Spleen (tissue), 11 donors: Measurements from ENCODE around the gene C10orf62. TPM values are rescaled to one million over a fixed set of nuclear protein-coding genes. Genes with fewer than 3 reads are reported as not detected.

Experiments
- DNase-seq: peaks from one replicate; pipeline ENCODE4 v3.0.0-alpha.2; 2020
- H3K27ac ChIP-seq, 8 donors: fragments of 200-600 bp; sonication (generic) in 7 of 8; 1 replicate in 4 of 8; 2 replicates in 4 of 8; pipeline versions ENCODE4 v1.5.0 to v1.8.0; 2016 to 2021; ENCODE audit warnings: inconsistent platforms in 4 of 8, mild to moderate bottlenecking in 4 of 8, moderate library complexity in 1 of 8
- H3K27me3 ChIP-seq, 7 donors: fragments of 200-600 bp; sonication (generic) in 6 of 7; replicated peaks in 1 of 7; 1 replicate in 4 of 7; 2 replicates in 3 of 7; pipeline versions ENCODE4 v1.5.0 to v1.8.0; 2016 to 2021; ENCODE audit warnings: inconsistent platforms in 3 of 7, mild to moderate bottlenecking in 1 of 7
- H3K36me3 ChIP-seq, 6 donors: fragments of 200-600 bp; sonication (generic) in 5 of 6; 1 replicate in 4 of 6; 2 replicates in 2 of 6; pipeline versions ENCODE4 v1.5.0 to v1.8.0; 2016 to 2021; ENCODE audit warnings: inconsistent platforms in 2 of 6
- H3K4me1 ChIP-seq, 6 donors: fragments of 200-600 bp; sonication (generic) in 5 of 6; 1 replicate in 3 of 6; 2 replicates in 3 of 6; pipeline versions ENCODE4 v1.5.0 to v1.8.0; 2016 to 2021; ENCODE audit warnings: inconsistent platforms in 3 of 6
- H3K4me3 ChIP-seq, 8 donors: fragments of 200-600 bp; sonication (generic) in 7 of 8; 1 replicate in 4 of 8; 2 replicates in 4 of 8; pipeline versions ENCODE4 v1.5.0 to v1.8.0; 2016 to 2021; ENCODE audit warnings: inconsistent platforms in 4 of 8, mild to moderate bottlenecking in 4 of 8, moderate library complexity in 2 of 8
- H3K9me3 ChIP-seq, 8 donors: fragments of 200-600 bp; sonication (generic) in 7 of 8; 1 replicate in 4 of 8; 2 replicates in 4 of 8; pipeline versions ENCODE4 v1.5.0 to v1.8.0; 2016 to 2021; ENCODE audit warnings: inconsistent platforms in 4 of 8
- POLR2A ChIP-seq, 3 donors: fragments of 450-650 bp; IDR thresholded peaks; one replicate each; pipeline ENCODE4 v1.5.1; 2017; ENCODE audit warnings: antibody characterized with exemption in 3 of 3, mild to moderate bottlenecking in 1 of 3
- POLR2AphosphoS5 ChIP-seq, 3 donors: sonication (generic); formaldehyde crosslinking; IDR thresholded peaks; one replicate each; pipeline ENCODE4 v1.5.1; 2017; ENCODE audit warnings: antibody characterized with exemption in 3 of 3
- WGBS, 5 donors: extraction: QIAGEN DNeasy Blood & Tissue Kit in 3 of 5; methylation state at CpG; one replicate each; pipeline versions ENCODE4 v1.1.5 to v1.1.7; 2013 to 2018; 5-methylcytosine and 5-hydroxymethylcytosine counted together
- intact Hi-C: fragments of 100-400 bp; cut with DNase I; formaldehyde crosslinking; loops from one replicate; pipeline ENCODE4 v1.15.0; 2023; ENCODE audit warnings: low total_unique reads
- polyA plus RNA-seq, 3 donors: library from polyadenylated mRNA; stranded (reverse); fragments of 200-250 nt; gene quantifications; one replicate each; pipeline ENCODE4 v1.2.1, GENCODE V29; 2013
- total RNA-seq, 7 donors: library from RNA; depleted of rRNA in 3 of 7; stranded (reverse); fragments of >200 nt in 3 of 7; fragmentation: NEBNext Ultra II Directional in 4 of 7; extraction: Animal tissue kit (Norgen Biotek cat#: 25700) in 4 of 7; gene quantifications; one replicate each; pipeline versions ENCODE4 v1.1.0 to v1.2.1, GENCODE V29; 2016 to 2021
- TF ChIP-seq, protein P1 (sequence below), 11 experiments: fragments of 200-600 bp in 7 of 11; fragments of 450-650 bp in 4 of 11; sonication (generic) in 4 of 11; IDR thresholded peaks in 8 of 11; conservative IDR thresholded peaks in 3 of 11; 1 replicate in 7 of 11; 2 replicates in 4 of 11; pipeline versions ENCODE4 v1.4.0 to v1.8.0; 2016 to 2021; ENCODE audit warnings: antibody characterized with exemption in 11 of 11, inconsistent platforms in 4 of 11, mild to moderate bottlenecking in 1 of 11
- donor health status: healthy with polysubstance abuse.
- donor health status: DM: no; HTN: no; CAD: no; lungs with moderate emphysema.
- donor health status: DM: no; HTN: no; CAD: no.
- donor health status: Bipolar disorder and iron deficiency.
- donor health status: healthy.
- donor health status: DM: no; HTN: no; CAD: no.
- donor health status: DM: yes; HTN: yes; CAD: no.

The C10orf62 gene
- total and polyA plus RNA-seq, 10 donors = not detected

DNA sequence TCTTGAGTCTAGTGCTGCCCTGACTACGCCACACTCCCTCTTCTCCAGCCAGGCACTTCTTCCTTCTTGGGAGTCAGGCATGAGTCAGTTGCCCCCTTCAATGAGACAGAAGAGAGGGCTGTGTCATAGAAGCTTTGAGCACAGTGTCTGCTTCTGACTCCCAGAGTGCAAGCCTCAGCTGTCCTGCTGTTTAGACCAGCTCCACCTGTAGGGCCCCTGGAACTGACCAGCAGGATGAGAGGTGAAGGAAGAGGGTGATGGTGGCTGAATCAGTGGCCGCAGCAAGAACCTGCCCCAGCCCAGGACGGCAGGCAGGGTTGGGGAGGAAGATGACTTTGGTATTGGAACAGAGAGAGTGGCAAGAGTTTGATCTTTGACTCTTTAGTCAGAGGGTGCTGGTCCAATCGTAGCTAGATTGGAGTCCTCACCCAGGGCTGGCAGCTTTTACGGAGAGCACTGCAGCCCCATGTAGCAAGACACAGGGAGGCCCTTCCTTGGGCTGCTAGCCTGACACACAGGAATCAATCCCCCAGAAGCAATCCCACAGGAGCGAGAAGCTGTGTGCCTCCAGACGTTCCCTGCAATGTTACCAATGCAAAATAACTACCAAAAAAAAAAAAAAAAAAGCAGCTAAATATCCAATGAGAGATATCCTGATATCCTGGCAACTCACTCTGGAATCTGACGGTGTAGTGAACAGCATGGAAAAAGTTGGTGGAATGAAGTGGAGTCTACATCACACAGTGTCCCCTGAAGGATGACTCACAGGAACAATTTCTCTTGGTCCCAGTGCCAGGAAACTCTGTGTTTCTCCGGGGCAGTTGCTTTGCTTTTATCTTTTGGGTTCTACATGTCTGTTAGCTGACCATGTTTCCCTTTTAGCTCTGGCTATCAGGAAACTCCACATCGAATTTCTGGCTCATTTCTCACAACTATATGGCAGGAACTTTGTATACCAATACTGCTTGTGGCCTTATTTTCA, 6.9 kb downstream of the C10orf62 start:
- Histone ChIP-seq H3K27me3 (no peaks in the 10 kb centered on the region), H3K9me3 (no peaks in the 10 kb centered on the region), H3K4me1 (peaks cover 0 to 11% (median 0%) of the 10 kb centered on the region in 6 donors), H3K27ac (peak overlapping the region in 4 of 8 donors; percentile 14 to 58 (median 32)), H3K4me3 (no peak overlapping the region), H3K36me3 (no peaks in the 10 kb centered on the region)
- TF ChIP-seq POLR2A (IDR thresholded peaks at IDR 0.05) (no peak), POLR2AphosphoS5 (IDR thresholded peaks at IDR 0.05) (peak in 1 of 3 donors; percentile 42)
- 68 to 77% (median 72%) methylated on average over 10 of the region's 10 CpGs for WGBS, 5 donors
- intact Hi-C loops = no loop called here
- no peak for DNase-seq

DNA sequence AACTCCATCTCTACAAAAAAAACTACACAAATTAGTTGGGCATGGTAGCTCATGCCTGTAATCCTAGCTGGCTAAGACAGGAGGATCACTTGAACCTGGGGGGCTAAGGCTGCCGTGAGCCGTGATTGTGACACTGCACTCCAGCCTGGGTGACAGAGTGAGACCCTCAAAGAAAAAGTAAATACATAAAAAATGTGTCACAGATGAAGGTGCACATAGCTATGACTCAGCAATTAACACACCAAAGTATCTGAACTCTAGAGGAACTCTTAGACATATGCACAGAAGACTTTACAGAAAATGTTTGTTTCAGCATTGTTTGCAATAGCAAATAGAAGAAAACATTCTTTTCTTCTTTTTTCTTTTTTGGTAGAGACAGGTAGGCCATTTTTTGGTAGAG, 8.3 kb downstream of the C10orf62 start:
- Histone ChIP-seq H3K4me3 (no peak overlapping the region), H3K9me3 (no peaks in the 10 kb centered on the region), H3K27ac (no peak overlapping the region), H3K36me3 (no peaks in the 10 kb centered on the region), H3K27me3 (no peaks in the 10 kb centered on the region), H3K4me1 (peaks cover 0 to 11% (median 0%) of the 10 kb centered on the region in 6 donors)
- TF ChIP-seq POLR2AphosphoS5 (IDR thresholded peaks at IDR 0.05) = no peak
- TF ChIP-seq, protein P1, sequence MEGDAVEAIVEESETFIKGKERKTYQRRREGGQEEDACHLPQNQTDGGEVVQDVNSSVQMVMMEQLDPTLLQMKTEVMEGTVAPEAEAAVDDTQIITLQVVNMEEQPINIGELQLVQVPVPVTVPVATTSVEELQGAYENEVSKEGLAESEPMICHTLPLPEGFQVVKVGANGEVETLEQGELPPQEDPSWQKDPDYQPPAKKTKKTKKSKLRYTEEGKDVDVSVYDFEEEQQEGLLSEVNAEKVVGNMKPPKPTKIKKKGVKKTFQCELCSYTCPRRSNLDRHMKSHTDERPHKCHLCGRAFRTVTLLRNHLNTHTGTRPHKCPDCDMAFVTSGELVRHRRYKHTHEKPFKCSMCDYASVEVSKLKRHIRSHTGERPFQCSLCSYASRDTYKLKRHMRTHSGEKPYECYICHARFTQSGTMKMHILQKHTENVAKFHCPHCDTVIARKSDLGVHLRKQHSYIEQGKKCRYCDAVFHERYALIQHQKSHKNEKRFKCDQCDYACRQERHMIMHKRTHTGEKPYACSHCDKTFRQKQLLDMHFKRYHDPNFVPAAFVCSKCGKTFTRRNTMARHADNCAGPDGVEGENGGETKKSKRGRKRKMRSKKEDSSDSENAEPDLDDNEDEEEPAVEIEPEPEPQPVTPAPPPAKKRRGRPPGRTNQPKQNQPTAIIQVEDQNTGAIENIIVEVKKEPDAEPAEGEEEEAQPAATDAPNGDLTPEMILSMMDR (IDR thresholded peaks at IDR 0.05 in 8 of 11, conservative IDR thresholded peaks at IDR 0.05 in 3 of 11) = no peak
- no peak for TF ChIP-seq POLR2A (IDR thresholded peaks at IDR 0.05)
- DNase-seq = no peak
- intact Hi-C loops = no loop called here
- 78 to 97% (median 83%) methylated on average over 2 of the region's 2 CpGs for WGBS, 5 donors

DNA sequence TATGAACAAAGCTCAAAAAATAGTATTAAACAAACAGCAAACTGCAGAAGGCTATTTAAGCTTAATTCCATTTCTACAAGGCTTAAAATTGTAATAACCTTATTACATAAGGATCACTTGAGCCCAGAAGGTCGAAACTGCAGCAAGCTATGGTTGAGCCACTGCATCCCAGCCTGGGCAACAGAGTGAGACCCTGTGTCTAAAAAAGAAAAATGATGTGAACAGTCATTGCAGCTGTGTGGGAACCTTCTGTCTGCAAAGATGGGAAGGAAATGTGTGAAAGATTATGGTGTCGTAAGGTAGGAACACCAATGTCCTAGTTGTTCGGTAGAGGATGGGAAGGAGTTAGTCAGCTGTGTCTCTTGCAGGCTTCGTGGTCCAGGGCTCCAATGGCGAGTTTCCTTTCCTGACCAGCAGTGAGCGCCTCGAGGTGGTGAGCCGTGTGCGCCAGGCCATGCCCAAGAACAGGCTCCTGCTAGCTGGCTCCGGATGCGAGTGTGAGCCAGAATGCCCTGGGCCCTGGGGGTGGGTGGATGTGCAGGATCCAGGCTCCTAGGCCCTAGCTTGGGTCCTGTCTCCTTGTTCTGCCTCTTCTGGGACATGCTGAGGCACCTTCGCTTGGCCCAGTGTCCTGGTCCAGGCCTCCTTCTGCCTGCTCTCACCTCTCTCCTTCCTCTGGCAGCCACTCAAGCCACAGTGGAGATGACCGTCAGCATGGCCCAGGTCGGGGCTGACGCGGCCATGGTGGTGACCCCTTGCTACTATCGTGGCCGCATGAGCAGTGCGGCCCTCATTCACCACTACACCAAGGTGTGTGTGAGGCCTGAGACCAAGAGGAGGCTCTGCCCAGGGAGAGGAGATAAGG, 9.1 kb downstream of the C10orf62 start:
- H3K4me3 ChIP-seq = no peak overlapping the region
- DNase-seq = no peak
- H3K27me3 ChIP-seq = no peaks in the 10 kb centered on the region
- TF ChIP-seq, protein P1 (IDR thresholded peaks at IDR 0.05 in 8 of 11, conservative IDR thresholded peaks at IDR 0.05 in 3 of 11) = no peak
- TF ChIP-seq POLR2A (IDR thresholded peaks at IDR 0.05) (no peak), POLR2AphosphoS5 (IDR thresholded peaks at IDR 0.05) (no peak)
- H3K9me3 ChIP-seq = no peaks in the 10 kb centered on the region
- H3K27ac ChIP-seq = no peak overlapping the region
- no peaks in the 10 kb centered on the region for H3K36me3 ChIP-seq
- 79 to 92% (median 83%) methylated on average over 16 to 19 of the region's 19 CpGs for WGBS, 5 donors
- peaks cover 0 to 11% (median 0%) of the 10 kb centered on the region in 6 donors for H3K4me1 ChIP-seq
- intact Hi-C loops = no loop called here

DNA sequence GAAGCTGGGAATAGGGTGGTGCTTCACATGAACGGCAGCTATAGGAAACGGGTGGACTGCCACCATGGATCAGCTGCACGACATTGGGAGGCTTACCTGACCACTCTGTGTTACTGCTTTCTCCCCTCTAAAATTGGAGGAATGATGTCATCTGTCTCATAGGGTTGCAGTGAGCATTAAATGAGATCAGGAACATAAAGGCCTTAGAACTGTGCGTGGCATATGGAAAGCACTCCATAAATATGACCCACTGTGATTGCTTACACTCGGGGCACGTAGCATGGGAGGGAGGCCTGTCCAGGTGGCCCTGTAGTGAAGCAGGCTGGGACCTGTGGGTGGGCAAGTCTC, 9.7 kb downstream of the C10orf62 start:
- Histone ChIP-seq H3K27me3 (no peaks in the 10 kb centered on the region), H3K4me3 (no peak overlapping the region), H3K36me3 (no peaks in the 10 kb centered on the region), H3K9me3 (no peaks in the 10 kb centered on the region), H3K4me1 (peaks cover 0 to 11% (median 0%) of the 10 kb centered on the region in 6 donors), H3K27ac (no peak overlapping the region)
- TF ChIP-seq POLR2AphosphoS5 (IDR thresholded peaks at IDR 0.05) (no peak), POLR2A (IDR thresholded peaks at IDR 0.05) (no peak)
- TF ChIP-seq, protein P1 (IDR thresholded peaks at IDR 0.05 in 8 of 11, conservative IDR thresholded peaks at IDR 0.05 in 3 of 11) = no peak
- no peak for DNase-seq
- 85 to 95% (median 90%) methylated on average over 6 of the region's 6 CpGs for WGBS, 5 donors
- intact Hi-C loops = no loop called here
